HL-60 (cell line): ENCODE results near the gene KCNC1.

ENCODE experiments used
- DNase-seq, 2 experiments: peaks; one replicate each; pipeline ENCODE4 v3.0.0-alpha.2; 2010 to 2020; ENCODE audit warnings: low read depth in 1 of 2, low spot score in 1 of 2
- H3K27ac ChIP-seq: fragments of 250-450 bp; sonication (Bioruptor Pico); replicated peaks from 2 replicates; pipeline ENCODE4 v1.5.1; 2020; ENCODE audit warnings: mild to moderate bottlenecking, moderate library complexity
- H3K27me3 ChIP-seq: fragments of 250-450 bp; sonication (Bioruptor Pico); 2 replicates; pipeline ENCODE4 v1.5.1; 2021; ENCODE audit warnings: mild to moderate bottlenecking, moderate library complexity; ENCODE audit not compliant: insufficient read depth, poor library complexity, severe bottlenecking
- H3K4me3 ChIP-seq: replicated peaks from 2 replicates; pipeline ENCODE4 v1.5.1; 2011; ENCODE audit warnings: mild to moderate bottlenecking, control low read depth, low read length; ENCODE audit not compliant: insufficient read depth
- GABPA ChIP-seq: IDR thresholded peaks from 2 replicates; pipeline ENCODE4 v1.6.1; 2012; ENCODE audit warnings: low read depth
- POLR2AphosphoS5 ChIP-seq: IDR thresholded peaks from 2 replicates; pipeline ENCODE4 v1.6.1; 2012; ENCODE audit warnings: low read depth
- SPI1 ChIP-seq: IDR thresholded peaks from 2 replicates; pipeline ENCODE4 v1.6.1; 2012; ENCODE audit warnings: low read depth, mild to moderate bottlenecking, borderline replicate concordance
- TF ChIP-seq, protein P1 (sequence below): IDR thresholded peaks from 2 replicates; pipeline ENCODE4 v1.6.1; 2012; ENCODE audit warnings: low read depth; ENCODE audit not compliant: insufficient replicate concordance
- TF ChIP-seq, protein P2 (sequence below): IDR thresholded peaks from one replicate; pipeline ENCODE4 v1.5.1; 2011; ENCODE audit warnings: low read length, control low read depth, inconsistent platforms; ENCODE audit not compliant: insufficient read depth

Gene KCNC1

DNA sequence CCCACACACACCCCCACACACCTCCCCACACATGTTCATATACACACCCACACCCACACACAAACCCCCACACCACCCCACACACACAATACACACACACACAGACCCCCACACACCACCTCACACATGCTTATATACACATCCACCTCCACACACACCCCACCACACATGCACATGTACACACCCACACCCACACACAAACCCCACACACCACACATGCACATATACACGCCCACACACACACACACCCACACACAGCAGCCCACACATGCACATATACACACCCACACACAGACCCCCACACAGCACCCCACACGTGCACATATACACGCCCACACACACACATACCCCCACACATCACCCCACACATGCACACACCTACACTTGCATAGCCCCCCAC is 29.1 kb downstream of the KCNC1 start:
- no peaks in the 10 kb centered on the region for H3K27me3 ChIP-seq
- H3K4me3 ChIP-seq: no peak overlapping the region
- no peak for DNase-seq
- no peak overlapping the region for H3K27ac ChIP-seq
- TF ChIP-seq SPI1 (no peak), GABPA (no peak), POLR2AphosphoS5 (no peak)
- TF ChIP-seq, protein P1, sequence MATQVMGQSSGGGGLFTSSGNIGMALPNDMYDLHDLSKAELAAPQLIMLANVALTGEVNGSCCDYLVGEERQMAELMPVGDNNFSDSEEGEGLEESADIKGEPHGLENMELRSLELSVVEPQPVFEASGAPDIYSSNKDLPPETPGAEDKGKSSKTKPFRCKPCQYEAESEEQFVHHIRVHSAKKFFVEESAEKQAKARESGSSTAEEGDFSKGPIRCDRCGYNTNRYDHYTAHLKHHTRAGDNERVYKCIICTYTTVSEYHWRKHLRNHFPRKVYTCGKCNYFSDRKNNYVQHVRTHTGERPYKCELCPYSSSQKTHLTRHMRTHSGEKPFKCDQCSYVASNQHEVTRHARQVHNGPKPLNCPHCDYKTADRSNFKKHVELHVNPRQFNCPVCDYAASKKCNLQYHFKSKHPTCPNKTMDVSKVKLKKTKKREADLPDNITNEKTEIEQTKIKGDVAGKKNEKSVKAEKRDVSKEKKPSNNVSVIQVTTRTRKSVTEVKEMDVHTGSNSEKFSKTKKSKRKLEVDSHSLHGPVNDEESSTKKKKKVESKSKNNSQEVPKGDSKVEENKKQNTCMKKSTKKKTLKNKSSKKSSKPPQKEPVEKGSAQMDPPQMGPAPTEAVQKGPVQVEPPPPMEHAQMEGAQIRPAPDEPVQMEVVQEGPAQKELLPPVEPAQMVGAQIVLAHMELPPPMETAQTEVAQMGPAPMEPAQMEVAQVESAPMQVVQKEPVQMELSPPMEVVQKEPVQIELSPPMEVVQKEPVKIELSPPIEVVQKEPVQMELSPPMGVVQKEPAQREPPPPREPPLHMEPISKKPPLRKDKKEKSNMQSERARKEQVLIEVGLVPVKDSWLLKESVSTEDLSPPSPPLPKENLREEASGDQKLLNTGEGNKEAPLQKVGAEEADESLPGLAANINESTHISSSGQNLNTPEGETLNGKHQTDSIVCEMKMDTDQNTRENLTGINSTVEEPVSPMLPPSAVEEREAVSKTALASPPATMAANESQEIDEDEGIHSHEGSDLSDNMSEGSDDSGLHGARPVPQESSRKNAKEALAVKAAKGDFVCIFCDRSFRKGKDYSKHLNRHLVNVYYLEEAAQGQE: no peak
- TF ChIP-seq, protein P2, sequence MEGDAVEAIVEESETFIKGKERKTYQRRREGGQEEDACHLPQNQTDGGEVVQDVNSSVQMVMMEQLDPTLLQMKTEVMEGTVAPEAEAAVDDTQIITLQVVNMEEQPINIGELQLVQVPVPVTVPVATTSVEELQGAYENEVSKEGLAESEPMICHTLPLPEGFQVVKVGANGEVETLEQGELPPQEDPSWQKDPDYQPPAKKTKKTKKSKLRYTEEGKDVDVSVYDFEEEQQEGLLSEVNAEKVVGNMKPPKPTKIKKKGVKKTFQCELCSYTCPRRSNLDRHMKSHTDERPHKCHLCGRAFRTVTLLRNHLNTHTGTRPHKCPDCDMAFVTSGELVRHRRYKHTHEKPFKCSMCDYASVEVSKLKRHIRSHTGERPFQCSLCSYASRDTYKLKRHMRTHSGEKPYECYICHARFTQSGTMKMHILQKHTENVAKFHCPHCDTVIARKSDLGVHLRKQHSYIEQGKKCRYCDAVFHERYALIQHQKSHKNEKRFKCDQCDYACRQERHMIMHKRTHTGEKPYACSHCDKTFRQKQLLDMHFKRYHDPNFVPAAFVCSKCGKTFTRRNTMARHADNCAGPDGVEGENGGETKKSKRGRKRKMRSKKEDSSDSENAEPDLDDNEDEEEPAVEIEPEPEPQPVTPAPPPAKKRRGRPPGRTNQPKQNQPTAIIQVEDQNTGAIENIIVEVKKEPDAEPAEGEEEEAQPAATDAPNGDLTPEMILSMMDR: no peak

DNA sequence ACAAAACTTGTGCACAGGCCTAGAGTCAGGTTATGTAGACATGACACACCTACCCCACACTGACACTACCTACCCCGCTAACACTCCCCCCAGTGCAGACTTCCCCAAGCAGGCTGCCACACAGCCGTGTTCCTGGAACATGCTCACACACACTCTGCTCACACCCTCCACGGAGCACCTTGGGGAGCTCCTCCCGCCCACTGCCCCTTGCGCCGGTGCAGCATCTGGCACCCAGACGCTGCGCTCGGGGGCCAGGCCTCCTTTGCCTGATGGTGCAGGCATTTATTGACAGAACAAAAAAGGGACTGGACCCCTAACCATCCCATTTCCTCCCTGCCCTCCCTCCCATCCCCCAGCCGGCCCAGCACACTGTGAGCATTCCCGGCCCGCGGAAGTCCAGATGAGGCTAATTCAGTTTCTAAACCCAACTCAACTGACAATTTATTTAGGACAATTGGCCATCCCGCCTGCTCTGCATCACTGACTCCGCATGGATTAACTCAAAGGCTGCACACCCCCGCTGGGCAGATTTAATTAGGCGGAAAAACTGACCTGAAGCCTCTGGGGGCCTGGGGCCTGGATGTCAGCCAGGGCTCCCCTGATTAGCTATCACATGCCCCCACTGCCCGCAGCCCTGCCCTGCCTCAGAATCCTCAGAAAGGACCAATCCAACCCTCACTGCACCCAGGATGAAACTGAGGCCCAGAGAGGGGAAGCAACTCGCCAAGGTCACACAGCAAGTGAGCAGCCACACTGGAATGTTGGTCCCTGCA is 30.1 kb downstream of the KCNC1 start:
- no peak for DNase-seq
- H3K27me3 ChIP-seq: no peaks in the 10 kb centered on the region
- no peak for TF ChIP-seq SPI1
- TF ChIP-seq POLR2AphosphoS5: no peak
- TF ChIP-seq, protein P2: no peak
- TF ChIP-seq, protein P1: no peak
- no peak for TF ChIP-seq GABPA
- no peak overlapping the region for H3K4me3 ChIP-seq
- H3K27ac ChIP-seq: no peak overlapping the region

DNA sequence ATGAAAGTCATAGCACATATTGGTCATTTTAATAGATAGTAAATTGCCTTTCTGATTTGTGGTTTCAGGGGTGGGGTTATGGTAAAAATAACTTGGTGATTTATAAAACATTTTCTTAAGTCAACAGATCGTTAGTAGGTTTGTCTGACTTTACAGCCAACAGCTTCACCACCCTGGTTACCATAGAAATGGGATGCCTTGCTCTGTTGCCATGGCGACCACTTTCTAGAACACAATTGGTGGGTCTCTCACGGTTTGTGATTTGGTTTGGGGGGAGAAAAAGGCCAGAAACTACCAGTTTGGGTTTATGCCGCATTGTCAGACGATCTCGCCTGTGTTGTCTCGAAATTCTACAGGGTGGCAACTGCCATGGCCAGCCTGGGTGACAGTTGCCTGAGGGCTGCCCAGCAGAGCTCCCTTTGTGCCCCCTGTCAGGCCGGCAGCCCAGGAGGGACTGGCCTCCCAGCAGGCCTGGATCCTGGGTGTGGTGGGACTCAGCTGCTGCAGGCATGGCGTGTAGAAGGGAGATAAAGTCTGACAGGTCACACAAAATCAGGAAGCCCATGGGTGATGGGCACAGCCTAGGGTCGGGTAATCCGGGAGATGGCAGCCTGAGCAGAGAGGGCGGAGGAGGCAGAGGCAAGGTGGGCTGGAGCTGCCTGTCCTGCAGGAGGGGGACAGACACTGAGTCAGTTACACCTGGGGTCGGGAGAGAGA is 30.9 kb downstream of the KCNC1 start:
- no peak for DNase-seq
- TF ChIP-seq, protein P1: no peak
- TF ChIP-seq SPI1 (no peak), POLR2AphosphoS5 (no peak), GABPA (no peak)
- TF ChIP-seq, protein P2: no peak

More for the DNA sequence above, 30.9 kb downstream of the KCNC1 start:
- Histone ChIP-seq H3K4me3 (no peak overlapping the region), H3K27ac (no peak overlapping the region), H3K27me3 (no peaks in the 10 kb centered on the region)
